Upper lobe of left lung (tissue), 6 donors: Measurements from ENCODE around the gene CCNQ. TPM values are rescaled to one million over a fixed set of nuclear protein-coding genes. Genes with fewer than 3 reads are reported as not detected.

ENCODE experiments used
- ATAC-seq, 2 donors: fragments of 200-7000 bp; cut with Tn5 transposase; one replicate each; pipeline ENCODE4 v1.9.1; 2022; ENCODE audit warnings: mild to moderate bottlenecking in 2 of 2, moderate library complexity in 2 of 2; ENCODE audit not compliant: low FRiP score in 2 of 2
- DNase-seq, 2 donors: peaks; one replicate each; pipeline ENCODE4 v3.0.0-alpha.2; 2019 to 2020
- H3K27ac ChIP-seq, 4 donors: fragments of 200-600 bp; sonication (generic); one replicate each; pipeline ENCODE4 v1.5.1; 2016 to 2019
- H3K27me3 ChIP-seq, 4 donors: fragments of 200-600 bp; sonication (generic); one replicate each; pipeline ENCODE4 v1.5.1; 2017 to 2019
- H3K36me3 ChIP-seq, 4 donors: fragments of 200-600 bp; sonication (generic); one replicate each; pipeline ENCODE4 v1.5.1; 2016 to 2019
- H3K4me1 ChIP-seq, 4 donors: fragments of 200-600 bp; sonication (generic); one replicate each; pipeline ENCODE4 v1.5.1; 2018 to 2019
- H3K4me3 ChIP-seq, 4 donors: fragments of 200-600 bp; sonication (generic); one replicate each; pipeline ENCODE4 v1.5.1; 2017 to 2019; ENCODE audit warnings: mild to moderate bottlenecking in 2 of 4, moderate library complexity in 1 of 4
- H3K9me3 ChIP-seq, 4 donors: fragments of 200-600 bp; sonication (generic); one replicate each; pipeline ENCODE4 v1.5.1; 2018 to 2019
- CTCF ChIP-seq, 6 experiments: fragments of 450-650 bp in 4 of 6; fragments of 200-600 bp in 2 of 6; sonication (generic) in 2 of 6; IDR thresholded peaks; one replicate each; pipeline ENCODE4 v1.5.1; 2016 to 2019; ENCODE audit warnings: antibody characterized with exemption in 6 of 6
- EP300 ChIP-seq, 4 donors: sonication (generic); formaldehyde crosslinking; IDR thresholded peaks; one replicate each; pipeline ENCODE4 v1.5.1; 2017; ENCODE audit warnings: antibody characterized with exemption in 4 of 4, control low read depth in 2 of 4
- POLR2A ChIP-seq, 4 donors: fragments of 450-650 bp; IDR thresholded peaks; one replicate each; pipeline ENCODE4 v1.5.1; 2016 to 2017; ENCODE audit warnings: antibody characterized with exemption in 4 of 4, mild to moderate bottlenecking in 2 of 4
- POLR2AphosphoS5 ChIP-seq, 2 donors: sonication (generic); formaldehyde crosslinking; IDR thresholded peaks; one replicate each; pipeline ENCODE4 v1.5.1; 2017; ENCODE audit warnings: antibody characterized with exemption in 2 of 2
- WGBS, 2 donors: methylation state at CpG; one replicate each; pipeline ENCODE4 v1.1.5; 2017 to 2018; 5-methylcytosine and 5-hydroxymethylcytosine counted together
- total RNA-seq, 6 donors: library from RNA; depleted of rRNA in 4 of 6; stranded (reverse); fragments of >200 nt in 4 of 6; gene quantifications; one replicate each; pipeline versions ENCODE4 v1.1.0 to v1.2.1, GENCODE V29; 2016 to 2021
- donor health status: DM: no; HTN: no; CAD: no; lungs with moderate emphysema.
- donor health status: DM: no; HTN: yes; CAD: no; lungs with severe emphysema.

CCNQ gene
- total RNA-seq, 6 donors from 2014 or later, result 13.4 to 48.2 (median 24.6) TPM

DNA sequence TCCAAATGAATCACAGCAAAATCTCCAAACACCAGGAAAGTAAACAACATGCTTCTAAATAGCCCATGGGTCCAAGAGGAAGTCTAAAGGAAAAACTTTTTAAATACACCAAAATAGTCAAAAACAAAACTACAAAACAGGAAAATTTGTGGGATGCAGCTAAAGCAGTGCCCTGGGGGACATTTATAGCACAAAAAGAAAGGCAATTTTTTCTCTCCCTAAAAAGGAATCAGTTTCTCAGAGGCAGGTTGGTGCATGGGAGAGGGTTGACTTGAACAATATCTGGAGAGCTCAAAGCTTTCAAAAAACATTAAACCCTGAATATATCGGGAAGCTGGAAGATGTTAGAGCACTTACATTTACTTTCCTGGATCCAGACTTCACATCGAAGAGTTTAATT is 32.4 kb upstream of the CCNQ start:
- ATAC-seq (no peak), DNase-seq (no peak)
- H3K27ac ChIP-seq, result no peak overlapping the region
- peaks cover 0 to 3% (median 0%) of the 10 kb centered on the region in 4 donors for H3K27me3 ChIP-seq
- no peak overlapping the region for H3K4me3 ChIP-seq
- peaks cover 0 to 11% (median 0%) of the 10 kb centered on the region in 4 donors for H3K9me3 ChIP-seq
- no peak for TF ChIP-seq POLR2AphosphoS5 (IDR thresholded peaks at IDR 0.05)
- no peak for TF ChIP-seq EP300 (IDR thresholded peaks at IDR 0.05)
- no peak for TF ChIP-seq POLR2A (IDR thresholded peaks at IDR 0.05)
- TF ChIP-seq CTCF (IDR thresholded peaks at IDR 0.05), result no peak
- H3K4me1 ChIP-seq, result no peaks in the 10 kb centered on the region
- no peaks in the 10 kb centered on the region for H3K36me3 ChIP-seq
- WGBS, 2 donors, result 83 to 90% methylated on average over 2 of the region's 2 CpGs

- Histone ChIP-seq H3K4me1 (no peaks in the 10 kb centered on the region), H3K4me3 (no peak overlapping the region), H3K27me3 (no peaks in the 10 kb centered on the region), H3K27ac (no peak overlapping the region), H3K9me3 (peaks cover 0 to 11% (median 0%) of the 10 kb centered on the region in 4 donors), H3K36me3 (no peaks in the 10 kb centered on the region)
- TF ChIP-seq POLR2AphosphoS5 (IDR thresholded peaks at IDR 0.05), result no peak
- no peak for ATAC-seq
- DNase-seq, result peak in 1 of 2 donors; percentile 32
- WGBS, 2 donors, result 90% methylated on average over 10 of the region's 12 CpGs; no CpG with 5 or more reads in 1 of the 2 donors
Measured at GRCh38 chrX:153628665-153629064, 29.7 kb upstream of the CCNQ start.

DNA sequence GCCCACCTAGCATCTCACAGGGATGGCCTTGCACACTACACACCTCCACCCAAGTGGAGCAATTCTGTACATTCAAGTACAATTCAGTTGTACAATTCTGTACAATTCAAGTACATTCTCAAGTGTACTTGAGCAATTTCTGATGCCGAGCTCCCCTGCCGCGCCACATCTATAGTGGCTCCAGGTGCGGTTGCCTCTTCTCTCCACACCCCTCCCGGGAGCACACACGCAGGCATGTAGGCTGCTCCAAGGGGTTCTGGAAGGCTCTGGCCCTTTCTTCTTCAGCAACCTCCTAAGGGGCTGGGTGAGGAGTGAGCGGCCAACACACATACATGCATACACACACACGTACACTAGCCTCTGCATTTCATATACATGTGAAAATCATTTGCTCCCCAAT is 29.2 kb upstream of the CCNQ start:
- ATAC-seq (no peak), DNase-seq (no peak)
- Histone ChIP-seq H3K4me3 (no peak overlapping the region), H3K4me1 (no peaks in the 10 kb centered on the region), H3K27ac (no peak overlapping the region), H3K27me3 (no peaks in the 10 kb centered on the region), H3K36me3 (no peaks in the 10 kb centered on the region), H3K9me3 (peaks cover 0 to 11% (median 0%) of the 10 kb centered on the region in 4 donors)
- TF ChIP-seq CTCF (IDR thresholded peaks at IDR 0.05) (no peak), POLR2A (IDR thresholded peaks at IDR 0.05) (no peak), EP300 (IDR thresholded peaks at IDR 0.05) (no peak), POLR2AphosphoS5 (IDR thresholded peaks at IDR 0.05) (no peak)
- WGBS, 2 donors, result 73 to 90% methylated on average over 6 to 8 of the region's 8 CpGs

DNA sequence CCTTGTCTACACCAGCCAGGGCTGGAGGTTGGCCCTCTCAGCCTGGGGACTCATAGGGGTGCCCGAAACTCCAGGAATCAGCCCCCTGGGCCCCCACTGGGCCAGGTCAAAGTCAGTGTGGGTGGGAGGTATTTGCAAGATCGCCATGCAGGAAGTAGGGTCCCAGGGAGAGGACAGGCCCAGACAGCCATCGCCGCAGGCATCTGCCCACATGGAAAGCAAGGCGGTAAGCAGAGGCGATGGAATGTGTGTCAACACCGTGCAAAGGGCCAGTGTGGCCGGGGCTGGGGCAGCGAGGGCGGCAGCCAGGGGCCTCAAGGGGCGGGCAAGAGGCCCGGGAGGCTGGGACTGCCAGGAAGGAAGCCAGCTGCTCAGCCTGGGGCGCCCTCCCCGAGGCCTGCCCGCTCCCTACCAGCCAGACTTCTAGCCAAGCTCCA is 28.8 kb upstream of the CCNQ start:
- Histone ChIP-seq H3K27ac (no peak overlapping the region), H3K4me3 (no peak overlapping the region), H3K27me3 (no peaks in the 10 kb centered on the region), H3K9me3 (peaks cover 0 to 11% (median 0%) of the 10 kb centered on the region in 4 donors), H3K4me1 (no peaks in the 10 kb centered on the region), H3K36me3 (no peaks in the 10 kb centered on the region)
- no peak for TF ChIP-seq CTCF (IDR thresholded peaks at IDR 0.05)
- TF ChIP-seq POLR2A (IDR thresholded peaks at IDR 0.05), result no peak
- no peak for TF ChIP-seq POLR2AphosphoS5 (IDR thresholded peaks at IDR 0.05)
- TF ChIP-seq EP300 (IDR thresholded peaks at IDR 0.05), result no peak
- DNase-seq (peak; percentile 47 to 80), ATAC-seq (peak in 1 of 2 donors; percentile 54)
- WGBS, 2 donors, result 52% methylated on average over 15 of the region's 15 CpGs; no CpG with 5 or more reads in 1 of the 2 donors

- TF ChIP-seq CTCF (IDR thresholded peaks at IDR 0.05) (no peak), POLR2AphosphoS5 (IDR thresholded peaks at IDR 0.05) (no peak), EP300 (IDR thresholded peaks at IDR 0.05) (no peak), POLR2A (IDR thresholded peaks at IDR 0.05) (no peak)
- DNase-seq, result peak in 1 of 2 donors; percentile 38
- peaks cover 0 to 11% (median 0%) of the 10 kb centered on the region in 4 donors for H3K9me3 ChIP-seq
- H3K27ac ChIP-seq, result no peak overlapping the region
- no peaks in the 10 kb centered on the region for H3K4me1 ChIP-seq
- ATAC-seq, result no peak
- H3K36me3 ChIP-seq, result no peaks in the 10 kb centered on the region
- WGBS, 2 donors, result 81 to 88% methylated on average over 12 to 32 of the region's 35 CpGs
- H3K27me3 ChIP-seq, result no peaks in the 10 kb centered on the region
- H3K4me3 ChIP-seq, result no peak overlapping the region
Measured at GRCh38 chrX:153626863-153627674, 28.1 kb upstream of the CCNQ start.
